Kidney glomerular epithelial cell (primary cell): ENCODE results near the gene REL.
"Not testable (repeated sequence)": the region's sequence is repeated elsewhere in the genome, so short reads cannot be mapped to it uniquely, and the experiment has no call there.

ENCODE experiments used
- DNase-seq: peaks from one replicate; lab custom pipeline; 2025; lab: John Stamatoyannopoulos, UW

REL gene

GRCh38 chr2:60868589-60869273 is 12.6 kb upstream of the REL start:
- DNase-seq = no peak

GRCh38 chr2:60872510-60872928 is 8.9 kb upstream of the REL start:
- no peak for DNase-seq

DNA sequence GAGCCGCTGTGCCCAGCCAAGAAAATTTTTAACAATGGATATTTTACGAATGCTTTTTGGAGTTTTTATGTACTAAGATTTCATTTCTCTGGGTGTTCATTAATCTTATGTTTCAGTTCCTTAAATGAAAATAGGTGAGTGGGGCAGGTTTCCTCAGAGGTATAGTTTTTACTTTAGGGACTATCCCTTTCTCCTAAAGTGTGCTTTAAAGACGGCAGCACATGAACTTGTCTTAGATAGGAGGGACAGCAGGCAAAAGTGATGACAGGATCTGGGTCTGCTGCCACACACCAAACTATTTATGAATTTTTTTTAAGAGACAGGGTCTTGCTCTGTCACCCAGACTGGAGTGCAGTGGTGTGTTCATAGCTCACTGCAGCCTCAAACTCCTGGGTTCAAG is 8.0 kb upstream of the REL start:
- no peak for DNase-seq

DNA sequence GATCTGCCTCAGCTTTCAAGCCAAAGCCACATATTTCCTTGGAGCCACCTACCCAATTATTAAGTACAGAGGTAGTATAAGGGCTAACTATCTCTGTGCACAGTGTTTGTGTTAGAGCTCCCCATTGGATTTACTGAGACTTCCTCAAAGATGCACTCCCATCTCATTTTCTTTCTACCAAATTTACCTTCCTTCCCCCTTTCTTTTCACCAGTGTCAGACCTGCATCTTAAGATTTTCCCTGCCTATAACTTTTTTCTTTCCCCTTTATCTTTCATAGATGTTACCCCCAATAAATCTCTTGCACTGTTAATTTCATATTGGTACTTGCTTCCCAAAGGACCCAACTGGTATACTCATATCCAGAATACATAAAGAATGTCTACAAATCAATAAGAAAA is 5.9 kb upstream of the REL start:
- no peak for DNase-seq

- DNase-seq = no peak
Observed at GRCh38 chr2:60880643-60881046, 729 bp upstream of the REL start.

GRCh38 chr2:60882971-60883753 is 1.8 kb downstream of the REL start:
- no peak for DNase-seq

DNA sequence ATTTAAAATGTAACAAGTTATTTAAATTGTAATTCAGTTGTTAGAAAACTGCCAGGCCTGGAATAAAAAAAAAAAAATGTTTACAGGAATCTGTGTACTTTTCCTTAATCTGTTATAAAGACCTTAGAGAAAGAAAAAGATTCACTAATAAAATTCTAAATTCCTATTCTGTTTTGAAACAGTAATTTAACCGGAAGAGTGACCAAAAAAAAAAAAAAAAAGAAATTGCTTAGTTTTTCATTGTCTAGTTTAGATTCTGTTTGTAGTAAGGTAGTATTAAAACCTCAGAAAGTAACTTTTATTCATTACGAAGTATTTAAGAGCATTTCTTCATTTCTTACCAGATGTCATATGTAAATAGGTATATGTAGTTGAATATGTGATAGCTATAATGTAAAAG is 2.5 kb downstream of the REL start:
- DNase-seq = no peak

DNA sequence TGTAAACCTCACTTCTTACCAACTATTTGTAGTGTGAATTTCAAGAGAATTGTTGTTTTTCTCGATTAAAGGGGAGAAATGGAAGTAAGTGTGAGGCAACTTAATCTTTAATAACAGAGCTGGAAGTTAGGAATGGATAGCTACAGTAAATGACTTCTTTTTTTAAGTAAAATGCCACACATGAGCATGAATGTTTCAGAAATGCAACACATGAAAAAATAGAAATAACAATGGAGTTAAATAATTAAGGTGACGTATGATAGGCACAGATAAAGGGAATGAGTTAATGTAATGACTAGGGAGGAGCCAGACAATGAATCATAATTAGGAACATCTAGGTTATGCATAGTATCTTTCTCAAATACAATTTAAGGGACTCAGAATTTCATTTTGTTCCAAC is 3.4 kb downstream of the REL start:
- peak; percentile 21 for DNase-seq

- DNase-seq = no peak
Observed at GRCh38 chr2:60885683-60886082, 4.3 kb downstream of the REL start.

DNA sequence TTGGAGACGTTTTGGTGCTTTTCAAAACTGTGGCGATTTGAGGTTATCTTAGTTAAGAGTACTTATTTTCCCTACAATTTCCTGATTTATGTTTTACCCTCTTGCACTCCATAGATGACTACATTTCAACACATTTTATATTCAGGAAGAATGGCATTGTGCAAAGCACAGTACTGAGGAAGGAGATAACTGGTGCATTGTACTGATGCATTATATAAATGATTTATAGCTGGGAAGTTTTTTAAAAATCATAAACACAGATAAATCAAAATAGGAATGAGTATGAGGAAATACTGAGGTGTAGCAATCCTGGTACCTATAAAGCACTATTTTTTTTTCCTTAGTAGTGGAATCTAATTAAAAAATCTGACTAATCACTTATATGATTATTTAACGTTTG is 5.6 kb downstream of the REL start:
- no peak for DNase-seq

GRCh38 chr2:60888853-60889252 is 7.5 kb downstream of the REL start:
- DNase-seq = no peak

DNA sequence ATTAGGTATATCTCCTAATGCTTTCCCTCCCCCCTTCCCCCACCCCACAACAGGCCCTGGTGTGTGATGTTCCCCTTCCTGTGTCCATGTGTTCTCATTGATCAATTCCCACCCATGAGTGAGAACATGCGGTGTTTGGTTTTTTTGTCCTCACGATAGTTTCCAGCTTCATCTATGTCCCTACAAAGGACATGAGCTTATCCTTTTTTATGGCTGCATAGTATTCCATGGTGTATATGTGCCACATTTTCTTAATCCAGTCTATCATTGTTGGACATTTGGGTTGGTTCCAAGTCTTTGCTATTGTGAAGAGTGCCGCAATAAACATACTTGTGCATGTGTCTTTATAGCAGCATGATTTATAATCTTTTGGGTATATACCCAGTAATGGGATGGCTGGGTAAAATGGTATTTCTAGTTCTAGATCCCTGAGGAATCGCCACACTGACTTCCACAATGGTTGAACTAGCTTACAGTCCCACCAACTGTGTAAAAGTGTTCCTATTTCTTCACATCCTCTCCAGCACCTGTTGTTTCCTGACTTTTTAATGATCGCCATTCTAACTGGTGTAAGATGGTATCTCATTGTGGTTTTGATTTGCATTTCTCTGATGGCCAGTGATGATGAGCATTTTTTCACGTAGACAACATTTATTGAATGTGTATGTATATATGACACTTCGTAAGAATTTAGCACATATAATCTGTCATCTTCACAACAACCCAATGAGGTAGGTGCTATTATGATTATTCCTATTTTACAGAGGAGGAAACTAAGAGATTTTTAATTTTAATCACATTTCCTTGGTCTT is 8.4 kb downstream of the REL start:
- DNase-seq = not testable (repeated sequence)

DNA sequence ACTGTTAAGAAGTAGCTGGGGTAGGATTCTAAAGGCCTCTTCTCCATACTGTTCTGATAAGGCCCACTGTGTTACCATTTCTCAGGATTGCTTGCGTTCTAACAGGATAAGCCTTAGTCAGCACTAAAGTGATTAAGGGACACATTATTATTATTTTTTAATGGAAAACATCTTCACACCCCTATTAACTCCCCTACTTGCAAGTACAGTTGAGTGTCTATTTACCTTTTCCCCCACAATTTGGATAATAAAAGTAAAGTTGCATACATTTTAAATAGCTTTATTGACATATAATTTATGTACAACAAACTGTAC is 9.0 kb downstream of the REL start:
- DNase-seq = no peak

- no peak for DNase-seq
Observed at GRCh38 chr2:60891180-60891579, 9.8 kb downstream of the REL start.

- no peak for DNase-seq
Observed at GRCh38 chr2:60898567-60898966, 17.2 kb downstream of the REL start.

DNA sequence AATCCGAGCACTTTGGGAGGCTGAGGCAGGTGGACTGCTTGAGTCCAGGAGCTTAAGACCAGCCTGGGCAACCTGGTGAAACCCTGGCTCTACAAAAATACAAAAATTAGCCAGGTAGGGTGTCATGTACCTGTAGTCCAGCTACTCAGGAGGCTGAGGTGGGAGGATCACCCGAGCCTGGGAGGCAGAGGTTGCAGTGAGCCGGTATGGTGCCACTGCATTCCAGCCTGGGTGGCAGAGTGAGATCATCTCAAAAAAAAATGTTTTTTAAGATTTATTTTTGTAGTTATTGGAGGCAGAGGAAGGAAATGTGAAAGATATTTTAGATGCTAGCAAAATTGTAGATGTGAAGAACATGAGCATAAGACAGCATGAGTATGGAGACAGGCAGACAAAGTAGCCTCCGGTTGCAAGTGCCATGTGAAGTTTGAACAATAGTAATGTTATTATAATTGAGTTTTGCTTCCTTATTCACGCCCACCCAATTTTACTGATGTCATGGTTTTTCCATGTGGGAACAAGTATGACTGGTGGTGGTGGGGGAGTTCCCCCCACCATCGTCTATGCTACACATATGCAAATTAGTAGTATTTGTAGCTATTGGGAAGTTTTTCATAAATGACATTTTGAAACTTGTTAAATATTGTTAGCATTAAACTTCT is 18.0 kb downstream of the REL start:
- no peak for DNase-seq

DNA sequence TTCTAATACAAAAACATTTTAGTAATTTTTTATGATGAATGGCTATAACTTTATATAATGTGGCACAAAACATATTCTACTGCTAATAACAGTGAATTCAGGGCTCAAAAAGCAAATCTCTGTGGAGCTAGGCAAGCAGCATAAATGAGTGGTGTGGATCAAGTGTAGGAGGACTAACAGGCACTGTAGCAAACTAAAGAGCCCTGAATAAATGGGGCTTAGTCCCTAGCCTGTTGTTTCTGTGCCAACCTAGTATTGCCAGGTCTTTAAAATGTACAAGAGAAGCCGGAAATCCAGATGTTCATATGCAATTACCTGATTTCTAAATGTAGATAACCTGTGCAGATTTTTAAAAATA is 18.5 kb downstream of the REL start:
- DNase-seq = no peak

DNA sequence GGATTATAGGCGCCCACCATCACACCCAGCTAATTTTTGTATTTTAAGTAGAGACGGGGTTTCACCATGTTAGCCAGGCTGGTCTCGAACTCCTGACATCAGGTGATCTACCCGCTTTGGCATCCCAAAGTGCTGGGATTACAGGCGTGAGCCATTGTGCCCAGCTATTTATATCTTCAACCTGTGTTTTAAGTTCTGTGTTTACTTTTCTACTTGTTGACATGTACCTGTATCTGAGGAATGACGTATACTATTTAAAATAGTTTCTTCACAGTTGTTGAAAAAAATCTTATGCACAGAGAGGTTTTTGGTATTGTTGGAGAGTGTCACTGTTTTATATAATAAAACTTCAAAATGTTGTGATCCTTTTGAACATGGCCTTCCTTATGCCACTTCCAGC is 19.9 kb downstream of the REL start:
- not testable (repeated sequence) for DNase-seq

- not testable (repeated sequence) for DNase-seq
Observed at GRCh38 chr2:60905867-60906266, 24.5 kb downstream of the REL start.

- no peak for DNase-seq
Observed at GRCh38 chr2:60906395-60906794, 25.0 kb downstream of the REL start.

DNA sequence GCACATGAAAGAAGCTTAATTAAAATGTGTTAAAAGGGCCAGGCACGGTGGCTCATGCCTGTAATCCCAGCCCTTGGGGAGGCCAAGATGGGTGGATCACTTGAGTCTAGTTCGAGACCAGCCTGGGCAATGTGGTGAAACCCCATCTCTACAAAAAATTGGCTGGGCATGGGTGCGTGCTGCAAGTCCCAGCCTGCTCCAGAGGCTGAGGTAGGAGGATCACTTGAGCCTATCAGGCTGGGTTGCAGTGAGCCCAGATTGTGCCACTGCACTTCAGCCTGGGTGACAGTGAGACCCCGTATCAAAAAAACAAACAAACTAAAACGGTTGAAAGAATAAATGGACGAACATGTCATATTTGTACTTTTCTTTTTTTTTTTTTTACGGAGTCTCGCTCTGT is 26.0 kb downstream of the REL start:
- no peak for DNase-seq

DNA sequence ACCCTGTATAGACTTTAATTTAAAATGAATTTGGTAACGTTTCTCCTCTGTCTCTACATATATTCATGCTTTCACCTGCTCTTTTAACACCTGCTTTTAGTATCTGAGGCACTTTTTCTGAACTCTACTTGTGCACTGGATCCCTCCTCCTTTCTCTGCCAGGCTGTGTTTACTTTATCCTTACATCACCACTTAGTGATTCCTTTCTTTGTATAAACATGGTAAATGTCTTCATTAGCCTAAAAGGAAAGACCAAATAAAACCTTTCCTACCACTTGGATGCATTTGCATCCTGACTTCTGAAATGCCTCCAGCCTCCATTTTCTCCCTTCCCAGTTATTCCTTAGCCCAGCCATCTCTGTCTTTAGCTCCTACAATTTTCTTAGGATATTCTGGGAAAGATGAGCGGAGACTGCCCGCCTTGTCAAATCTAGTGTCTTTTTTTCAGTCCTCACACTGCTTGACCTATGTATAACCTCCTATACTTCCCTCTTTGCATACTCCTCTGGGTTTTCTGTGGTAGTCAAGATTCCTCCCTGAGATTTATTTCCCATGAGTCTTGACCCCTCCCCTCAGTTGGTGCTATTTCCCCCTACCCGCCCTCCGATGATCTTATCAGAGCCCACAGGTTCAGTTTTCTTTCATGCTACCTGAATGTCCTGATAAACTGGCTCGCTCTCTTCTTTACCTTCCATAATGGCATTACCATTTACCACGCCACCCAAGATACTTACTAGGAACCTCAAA is 44.8 kb downstream of the REL start:
- DNase-seq = peak; percentile 11
